ENCODE results near the gene TAF4.

TAF4 gene

GRCh38 chr20:62040933-62041332 is 24.7 kb downstream of the TAF4 start:
- no peak overlapping the region for H3K4me3 ChIP-seq (ENCODE audit: low read depth, low read length)
- TF ChIP-seq CTCF (conservative IDR thresholded peaks at IDR 0.05; ENCODE audit: low read depth, low read length): no peak
- no peak for DNase-seq (ENCODE audit: low read depth)

- no peak overlapping the region for H3K4me3 ChIP-seq (ENCODE audit: low read depth, low read length)
- no peak for TF ChIP-seq CTCF (conservative IDR thresholded peaks at IDR 0.05; ENCODE audit: low read depth, low read length)
- no peak for DNase-seq (ENCODE audit: low read depth)
These were observed 25.2 kb downstream of the TAF4 start for GRCh38 chr20:62040381-62040922.

GRCh38 chr20:62039738-62040137 is 25.9 kb downstream of the TAF4 start:
- H3K4me3 ChIP-seq (ENCODE audit: low read depth, low read length): no peak overlapping the region
- DNase-seq (ENCODE audit: low read depth): no peak
- TF ChIP-seq CTCF (conservative IDR thresholded peaks at IDR 0.05; ENCODE audit: low read depth, low read length): no peak

GRCh38 chr20:62032609-62033368 is 32.9 kb downstream of the TAF4 start:
- no peak for TF ChIP-seq CTCF (conservative IDR thresholded peaks at IDR 0.05; ENCODE audit: low read depth, low read length)
- H3K4me3 ChIP-seq (ENCODE audit: low read depth, low read length): no peak overlapping the region
- DNase-seq (ENCODE audit: low read depth): no peak

GRCh38 chr20:62031462-62032092 is 34.1 kb downstream of the TAF4 start:
- no peak overlapping the region for H3K4me3 ChIP-seq (ENCODE audit: low read depth, low read length)
- no peak for TF ChIP-seq CTCF (conservative IDR thresholded peaks at IDR 0.05; ENCODE audit: low read depth, low read length)
- DNase-seq (ENCODE audit: low read depth): no peak

GRCh38 chr20:62030834-62031434 is 34.7 kb downstream of the TAF4 start:
- DNase-seq (ENCODE audit: low read depth): no peak
- TF ChIP-seq CTCF (conservative IDR thresholded peaks at IDR 0.05; ENCODE audit: low read depth, low read length): no peak
- H3K4me3 ChIP-seq (ENCODE audit: low read depth, low read length): no peak overlapping the region

Measured in choroid plexus epithelial cell (primary cell).